GM12878 (cell line): ENCODE measurements around the gene AFF2. TPM values are rescaled to one million over a fixed set of nuclear protein-coding genes. Genes with fewer than 3 reads are reported as not detected.

Experiments used
- ATAC-seq: fragments of 200-7000 bp; cut with Tn5 transposase; 3 replicates; pipeline ENCODE4 v1.9.1; 2020; ENCODE audit warnings: mild to moderate bottlenecking, moderate library complexity
- BruUV-seq: library from RNA; stranded (reverse); fragments of 400-500 nt; replicated peaks from 2 replicates; lab custom pipeline; 2021; lab: Mats Ljungman, UMichigan
- CTCF ChIA-PET: fragments of 300-600 bp; sonication (Branson Sonifier 250); formaldehyde crosslinking; extraction: SDS; loops from one replicate; lab custom pipeline; 2021; ENCODE audit warnings: inconsistent platforms; lab: Yijun Ruan, JAX
- POLR2A ChIA-PET: fragments of 350-600 bp; formaldehyde crosslinking; extraction: SDS; loops from one replicate; lab custom pipeline; 2021; ENCODE audit warnings: inconsistent platforms; lab: Charles Lee
- RAD21 ChIA-PET: fragments of 300-600 bp; sonication (Branson Sonifier 250); formaldehyde crosslinking; loops from one replicate; lab custom pipeline; 2023; ENCODE audit warnings: antibody characterized with exemption; ENCODE audit not compliant: unreplicated experiment; lab: Charles Lee
- SMC1A ChIA-PET: fragments of 300-600 bp; sonication (Branson Sonifier 250); formaldehyde crosslinking; loops from one replicate; lab custom pipeline; 2023; ENCODE audit not compliant: unreplicated experiment, uncharacterized antibody; lab: Charles Lee
- DNase-seq: peaks from one replicate; pipeline ENCODE4 v3.0.0-alpha.2; 2011; ENCODE audit warnings: low read depth, low spot score
- FAIRE-seq: peaks from 3 replicates; lab custom pipeline; 2011; peaks lifted over from hg19 to GRCh38; lab: Jason Lieb, UNC
- H2AFZ ChIP-seq: 2 replicates; pipeline ENCODE4 v1.6.0; 2011; ENCODE audit warnings: low read depth, low read length, control low read depth; ENCODE audit not compliant: control insufficient read depth
- H3K27ac ChIP-seq: 2 replicates; pipeline ENCODE4 v1.5.1; 2011; ENCODE audit warnings: control low read depth; ENCODE audit not compliant: control insufficient read depth, insufficient read depth
- H3K27me3 ChIP-seq, 2 experiments: replicated peaks in 1 of 2; 2 replicates each; pipeline versions ENCODE4 v1.6.0 to v1.6.1; 2011; ENCODE audit warnings: low read length in 1 of 2; ENCODE audit not compliant: control insufficient read depth in 2 of 2, insufficient read depth in 2 of 2
- H3K36me3 ChIP-seq, 2 experiments: 2 replicates each; pipeline ENCODE4 v1.5.1; 2011; ENCODE audit warnings: low read length in 1 of 2; ENCODE audit not compliant: control insufficient read depth in 2 of 2, insufficient read depth in 2 of 2
- H3K4me1 ChIP-seq: 2 replicates; pipeline ENCODE4 v1.6.1; 2011; ENCODE audit warnings: mild to moderate bottlenecking, low read length, moderate library complexity, mixed read lengths; ENCODE audit not compliant: control insufficient read depth, insufficient read depth
- H3K4me2 ChIP-seq: 2 replicates; pipeline ENCODE4 v1.6.0; 2011; ENCODE audit warnings: control low read depth; ENCODE audit not compliant: control insufficient read depth, insufficient read depth
- H3K4me3 ChIP-seq: fragments of 200-600 bp; sonication (generic); 2 replicates; pipeline ENCODE4 v1.5.1; 2016
- H3K79me2 ChIP-seq: 2 replicates; pipeline ENCODE4 v1.6.0; 2011; ENCODE audit warnings: low read length; ENCODE audit not compliant: control insufficient read depth, insufficient read depth
- H3K9ac ChIP-seq: 2 replicates; pipeline ENCODE4 v1.8.0; 2011; ENCODE audit warnings: low read length, control low read depth, mixed read lengths; ENCODE audit not compliant: control insufficient read depth, insufficient read depth
- H3K9me3 ChIP-seq: replicated peaks from 3 replicates; pipeline ENCODE4 v1.5.1; 2011; ENCODE audit warnings: mild to moderate bottlenecking, low read length; ENCODE audit not compliant: control insufficient read depth, insufficient read depth
- H4K20me1 ChIP-seq: 2 replicates; pipeline ENCODE4 v1.6.0; 2011; ENCODE audit not compliant: control insufficient read depth, insufficient read depth
- CBFB ChIP-seq: IDR thresholded peaks from 2 replicates; pipeline ENCODE4 v1.6.1; 2016; ENCODE audit warnings: antibody characterized with exemption, low read depth
- CBX3 ChIP-seq: fragments of 200-600 bp; sonication (generic); IDR thresholded peaks from 2 replicates; pipeline ENCODE4 v1.6.1; 2016; ENCODE audit warnings: low read depth, borderline replicate concordance
- IKZF1 ChIP-seq: fragments of 450-650 bp; conservative IDR thresholded peaks from 2 replicates; pipeline ENCODE4 v1.6.1; 2017; ENCODE audit warnings: antibody characterized with exemption, mild to moderate bottlenecking
- JUNB ChIP-seq: IDR thresholded peaks from 2 replicates; pipeline ENCODE4 v1.6.1; 2016; ENCODE audit warnings: antibody characterized with exemption, mild to moderate bottlenecking
- KLF5 ChIP-seq: fragments of 450-650 bp; IDR thresholded peaks from 2 replicates; pipeline ENCODE4 v1.6.1; 2014; ENCODE audit warnings: mild to moderate bottlenecking; ENCODE audit not compliant: partially characterized antibody
- MTA3 ChIP-seq: IDR thresholded peaks from 2 replicates; pipeline ENCODE4 v1.6.1; 2012; ENCODE audit warnings: low read length, inconsistent platforms, borderline replicate concordance
- NFYA ChIP-seq: IDR thresholded peaks from 2 replicates; pipeline ENCODE4 v1.6.1; 2011; ENCODE audit warnings: low read depth, mild to moderate bottlenecking, low read length, improper control_type of control experiment, borderline replicate concordance
- RAD21 ChIP-seq: IDR thresholded peaks from 2 replicates; pipeline ENCODE4 v1.6.1; 2011; ENCODE audit warnings: mild to moderate bottlenecking, low read depth, low read length, moderate library complexity; ENCODE audit not compliant: insufficient read depth
- RAD51 ChIP-seq: fragments of 450-650 bp; IDR thresholded peaks from 2 replicates; pipeline ENCODE4 v1.6.1; 2016; ENCODE audit warnings: moderate library complexity, mild to moderate bottlenecking, inconsistent platforms
- RBBP5 ChIP-seq: fragments of 200-600 bp; sonication (generic); conservative IDR thresholded peaks from 2 replicates; pipeline ENCODE4 v1.6.1; 2016
- RUNX3 ChIP-seq: IDR thresholded peaks from 2 replicates; pipeline ENCODE4 v1.6.1; 2012; ENCODE audit warnings: low read length, inconsistent platforms
- SMC3 ChIP-seq: IDR thresholded peaks from 2 replicates; pipeline ENCODE4 v1.6.1; 2011; ENCODE audit warnings: low read length, improper control_type of control experiment, borderline replicate concordance
- SPI1 ChIP-seq: IDR thresholded peaks from 2 replicates; pipeline ENCODE4 v1.6.1; 2011; ENCODE audit warnings: low read depth, mild to moderate bottlenecking, low read length, moderate library complexity, borderline replicate concordance; ENCODE audit not compliant: insufficient read depth
- TBL1XR1 ChIP-seq: IDR thresholded peaks from 2 replicates; pipeline ENCODE4 v1.6.1; 2012; ENCODE audit warnings: low read depth, low read length, improper control_type of control experiment
- WGBS: methylation state at CpG from one replicate; pipeline ENCODE4 v1.1.6; 2016; ENCODE audit warnings: low lambda C conversion rate; ENCODE audit not compliant: insufficient replicate concordance, insufficient coverage; ENCODE audit errors: missing lambda C conversion rate; 5-methylcytosine and 5-hydroxymethylcytosine counted together
- in situ Hi-C: fragments of 300-500 bp; cut with MboI; formaldehyde crosslinking; loops from 9 replicates; pipeline ENCODE4 v1.14.3; 2018; ENCODE audit warnings: mixed read lengths
- intact Hi-C: fragments of 100-400 bp; cut with micrococcal nuclease; formaldehyde crosslinking; loops from one replicate; pipeline ENCODE4 v1.14.2; 2022; ENCODE audit not compliant: unreplicated experiment
- polyA plus RNA-seq, 11 experiments: library from polyadenylated mRNA; depleted of rRNA in 4 of 11; unstranded in 6 of 11; stranded (reverse) in 5 of 11; fragments of >200 nt; fragmentation: Nextera tagmentation in 4 of 11; fragmentation: Illumina TruSeq in 1 of 11; extraction: Ambion mirVana in 4 of 11; extraction: Trizol in 1 of 11; gene quantifications; 1 replicate in 1 of 11; 2 replicates in 10 of 11; pipeline versions ENCODE4 v1.2.1 to v1.2.3, GENCODE V29; 2011 to 2016; ENCODE audit warnings: inconsistent platforms in 2 of 11, missing spikeins in 2 of 11, low read depth in 1 of 11
- total RNA-seq, 4 experiments: library from RNA; depleted of rRNA in 3 of 4; stranded (reverse); fragments of >200 nt in 3 of 4; fragmentation: Illumina TruSeq in 1 of 4; extraction: Trizol in 1 of 4; gene quantifications; 2 replicates each; pipeline versions ENCODE4 v1.2.1 to v1.2.3, GENCODE V29; 2013 to 2021
- TF ChIP-seq, protein P1 (sequence below), 3 experiments: IDR thresholded peaks in 2 of 3; conservative IDR thresholded peaks in 1 of 3; 2 replicates each; pipeline ENCODE4 v1.5.1; 2011; ENCODE audit warnings: low read depth in 3 of 3, low read length in 3 of 3, mild to moderate bottlenecking in 3 of 3, control low read depth in 2 of 3, moderate library complexity in 2 of 3, inconsistent platforms in 1 of 3, mixed read lengths in 1 of 3; ENCODE audit not compliant: control insufficient read depth in 2 of 3, insufficient read depth in 1 of 3; ENCODE audit errors: extremely low read depth in 1 of 3

Gene AFF2
- total and polyA plus RNA-seq, 10 of the 15 experiments (the other 5 are each of a cell fraction or from before 2014, with no cell fraction given): under 0.01 to 0.03 TPM; not detected in 8

DNA sequence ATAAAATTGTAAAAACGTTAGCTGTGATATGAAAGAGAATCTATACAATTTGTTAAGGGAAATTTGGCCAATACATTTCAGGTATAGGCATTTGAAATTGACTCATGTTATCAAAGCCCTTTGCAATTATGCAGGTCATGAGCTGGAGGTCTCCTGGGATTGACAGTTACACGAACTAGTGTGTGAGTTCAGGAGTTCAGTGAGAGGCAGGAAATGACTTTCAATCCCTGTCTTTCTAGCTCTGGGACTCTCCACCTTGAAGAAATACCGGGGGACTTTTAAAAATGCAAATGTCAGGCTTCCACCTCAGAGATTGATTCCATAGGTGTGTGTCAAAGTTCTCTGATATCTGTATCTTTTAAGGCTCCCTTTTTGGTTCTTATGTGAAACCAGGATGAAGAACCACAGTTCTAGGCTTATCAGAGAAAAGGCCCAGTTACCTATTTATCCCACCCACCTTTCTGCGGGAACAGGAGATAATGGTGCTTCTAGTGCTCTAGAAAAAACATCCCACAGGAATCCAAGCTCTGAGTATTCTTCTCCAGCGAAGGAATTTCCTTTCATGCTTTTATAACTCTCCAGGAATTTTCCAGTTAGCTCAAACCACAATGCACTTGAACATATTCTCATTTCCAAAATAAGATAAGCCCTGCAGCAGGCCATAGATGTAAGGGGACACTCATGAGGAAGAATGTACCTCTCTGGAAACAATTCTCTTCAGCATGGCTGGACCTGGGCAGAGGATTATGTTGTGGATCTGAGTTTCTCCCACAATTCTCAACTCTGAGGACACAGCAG, 503.6 kb downstream of the AFF2 start (continued):
- TF ChIP-seq IKZF1 (0 out of 2 replicates have a peak, but pooled peaks have one; percentile 17), JUNB (peak; percentile 14; the same call in 1 of the 2 replicates)

DNA sequence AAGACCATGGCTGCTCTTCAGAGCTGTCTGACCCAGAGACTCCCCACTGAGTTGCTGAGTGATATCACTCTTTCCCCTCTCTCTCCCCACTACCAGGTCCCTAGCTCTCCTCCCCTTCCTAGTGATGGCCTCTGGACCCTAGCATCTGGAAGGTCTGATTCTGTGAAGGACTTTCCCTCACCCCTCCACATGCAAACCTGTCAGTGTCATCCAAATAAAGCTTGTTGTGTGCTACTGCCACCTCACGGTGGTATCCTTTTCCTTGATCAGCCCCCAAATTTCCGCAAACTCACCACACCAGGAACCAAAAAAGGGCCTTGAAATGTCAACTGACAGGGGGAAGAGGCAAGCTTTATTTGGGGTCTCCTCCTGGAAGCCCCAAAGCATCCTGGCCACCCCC, 504.5 kb downstream of the AFF2 start:
- Histone ChIP-seq H3K9me3 (no peaks in the 10 kb centered on the region), H3K4me3 (no peak overlapping the region), H2AFZ (no peak overlapping the region), H3K27ac (no peak overlapping the region), H3K79me2 (no peaks in the 10 kb centered on the region), H3K4me2 (no peak overlapping the region), H3K4me1 (no peaks in the 10 kb centered on the region; the same call in 1 of the 2 replicates), H3K27me3 (no peaks in the 10 kb centered on the region), H4K20me1 (no peaks in the 10 kb centered on the region), H3K9ac (no peak overlapping the region), H3K36me3 (no peaks in the 10 kb centered on the region; a peak in 1 of 4 replicates)
- ChIA-PET RAD21 (interaction anchor here (1.0 to 3.7 kb wide), 13 partner anchors 31 to 466 kb away, joined by 3 to 13 read pairs (median 4); no protein-coding TSS in a partner anchor), POLR2A (interaction anchor here (0.8 to 2.4 kb wide), 3 partner anchors 90 to 198 kb away, joined by 3 to 9 read pairs (median 4); no protein-coding TSS in a partner anchor), SMC1A (interaction anchor here (0.5 to 4.7 kb wide), 24 partner anchors 16 to 955 kb away, joined by 3 to 21 read pairs (median 4); no protein-coding TSS in a partner anchor), CTCF (interaction anchor here (0.9 to 2.6 kb wide), 11 partner anchors 9 to 475 kb away, joined by 3 to 9 read pairs (median 4); no protein-coding TSS in a partner anchor)
- DNase-seq (no peak), ATAC-seq (peak; percentile 16), FAIRE-seq (no peak)
- TF ChIP-seq TBL1XR1 (no peak), RUNX3 (0 out of 2 replicates have a peak, but pooled peaks have one; percentile 8), RBBP5 (no peak), SPI1 (no peak), KLF5 (no peak), CBX3 (no peak), MTA3 (no peak), RAD51 (no peak), NFYA (no peak), CBFB (no peak), RAD21 (peak; percentile 74), SMC3 (peak; percentile 6; the same call in 1 of the 2 replicates)
- TF ChIP-seq, protein P1, sequence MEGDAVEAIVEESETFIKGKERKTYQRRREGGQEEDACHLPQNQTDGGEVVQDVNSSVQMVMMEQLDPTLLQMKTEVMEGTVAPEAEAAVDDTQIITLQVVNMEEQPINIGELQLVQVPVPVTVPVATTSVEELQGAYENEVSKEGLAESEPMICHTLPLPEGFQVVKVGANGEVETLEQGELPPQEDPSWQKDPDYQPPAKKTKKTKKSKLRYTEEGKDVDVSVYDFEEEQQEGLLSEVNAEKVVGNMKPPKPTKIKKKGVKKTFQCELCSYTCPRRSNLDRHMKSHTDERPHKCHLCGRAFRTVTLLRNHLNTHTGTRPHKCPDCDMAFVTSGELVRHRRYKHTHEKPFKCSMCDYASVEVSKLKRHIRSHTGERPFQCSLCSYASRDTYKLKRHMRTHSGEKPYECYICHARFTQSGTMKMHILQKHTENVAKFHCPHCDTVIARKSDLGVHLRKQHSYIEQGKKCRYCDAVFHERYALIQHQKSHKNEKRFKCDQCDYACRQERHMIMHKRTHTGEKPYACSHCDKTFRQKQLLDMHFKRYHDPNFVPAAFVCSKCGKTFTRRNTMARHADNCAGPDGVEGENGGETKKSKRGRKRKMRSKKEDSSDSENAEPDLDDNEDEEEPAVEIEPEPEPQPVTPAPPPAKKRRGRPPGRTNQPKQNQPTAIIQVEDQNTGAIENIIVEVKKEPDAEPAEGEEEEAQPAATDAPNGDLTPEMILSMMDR (IDR thresholded peaks at IDR 0.05 in 2 of 3, conservative IDR thresholded peaks at IDR 0.05 in 1 of 3; ENCODE audit: control insufficient read depth in 2 of 3, extremely low read depth in 1 of 3, insufficient read depth in 1 of 3, low read depth in 3 of 3, low read length in 3 of 3): peak in 2 of 3 experiments; percentile 21 to 28; a peak in 3 of 6 replicates
- WGBS: 28% methylated on average over 2 of the region's 2 CpGs
- intact Hi-C loops (loop anchor here (5.0 to 10.0 kb wide), 2 partner anchors 117 to 280 kb away; no protein-coding TSS in a partner anchor), in situ Hi-C loops (no loop called here)
- BruUV-seq: no TSS peak
